Neural cell (in vitro differentiated cells): ENCODE results near the gene ABHD16B. TPM values are rescaled to one million over a fixed set of nuclear protein-coding genes. Genes with fewer than 3 reads are reported as not detected.

Source experiments
- H2AFZ ChIP-seq: fragments of 200-600, 300-800 bp; sonication (generic), shearing (Covaris generic); 2 replicates; pipeline ENCODE4 v1.6.0; 2014; ENCODE audit warnings: low read depth, mild to moderate bottlenecking, antibody characterized with exemption, low read length, moderate library complexity
- H3F3A ChIP-seq: fragments of 200-600 bp; shearing (Covaris generic); 2 replicates; pipeline ENCODE4 v1.6.1; 2016; ENCODE audit warnings: mild to moderate bottlenecking, moderate library complexity, mixed read lengths, antibody characterized with exemption, low read length; ENCODE audit not compliant: insufficient read depth, poor library complexity, severe bottlenecking
- H3K27ac ChIP-seq: fragments of 200-600, 300-800 bp; sonication (generic), shearing (Covaris generic); 2 replicates; pipeline ENCODE4 v1.5.1; 2014; ENCODE audit warnings: mild to moderate bottlenecking, low read length, moderate library complexity
- H3K27me3 ChIP-seq: fragments of 300-800, 200-600 bp; sonication (generic), shearing (Covaris generic); 2 replicates; pipeline ENCODE4 v1.6.0; 2014; ENCODE audit warnings: mild to moderate bottlenecking, low read depth, low read length, moderate library complexity; ENCODE audit not compliant: insufficient read depth
- H3K36me3 ChIP-seq: fragments of 300-800, 200-600 bp; sonication (generic), shearing (Covaris generic); 2 replicates; pipeline ENCODE4 v1.5.1; 2014; ENCODE audit warnings: mild to moderate bottlenecking, antibody characterized with exemption, low read length, moderate library complexity; ENCODE audit not compliant: insufficient read depth
- H3K4me2 ChIP-seq: fragments of 300-800, 200-600 bp; sonication (generic), shearing (Covaris generic); 2 replicates; pipeline ENCODE4 v1.6.0; 2014; ENCODE audit warnings: mild to moderate bottlenecking, low read length
- H3K4me3 ChIP-seq: fragments of 300-800, 200-600 bp; sonication (generic), shearing (Covaris generic); 2 replicates; pipeline ENCODE4 v1.5.1; 2014; ENCODE audit warnings: mild to moderate bottlenecking, low read length, moderate library complexity
- H3K79me2 ChIP-seq: fragments of 200-600 bp; shearing (Covaris generic); replicated peaks from 2 replicates; pipeline ENCODE4 v1.6.0; 2014; ENCODE audit warnings: mild to moderate bottlenecking, low read length, moderate library complexity; ENCODE audit not compliant: insufficient read depth
- H3K9ac ChIP-seq: fragments of 300-800, 200-600 bp; sonication (generic), shearing (Covaris generic); 2 replicates; pipeline ENCODE4 v1.6.1; 2016; ENCODE audit warnings: mild to moderate bottlenecking, low read length, mixed read lengths
- H3K9me2 ChIP-seq: fragments of 200-600 bp; shearing (Covaris generic); 2 replicates; pipeline ENCODE4 v1.6.1; 2016; ENCODE audit warnings: mild to moderate bottlenecking, low read length, mixed read lengths; ENCODE audit not compliant: insufficient read depth
- H3K9me3 ChIP-seq: fragments of 200-600, 300-800 bp; sonication (generic), shearing (Covaris generic); 2 replicates; pipeline ENCODE4 v1.6.1; 2016; ENCODE audit warnings: mild to moderate bottlenecking, mixed run types, low read length, moderate library complexity, mixed read lengths
- H4K20me1 ChIP-seq: fragments of 200-600 bp; shearing (Covaris generic); 2 replicates; pipeline ENCODE4 v1.6.1; 2016; ENCODE audit warnings: mild to moderate bottlenecking, mixed run types; ENCODE audit not compliant: insufficient read depth
- CTCF ChIP-seq: fragments of 450-650 bp; IDR thresholded peaks from 2 replicates; pipeline ENCODE4 v1.5.1; 2014; ENCODE audit warnings: antibody characterized with exemption, mild to moderate bottlenecking, moderate library complexity; ENCODE audit not compliant: poor library complexity, severe bottlenecking
- EP300 ChIP-seq: fragments of 450-650 bp; conservative IDR thresholded peaks from 2 replicates; pipeline ENCODE4 v1.6.1; 2014; ENCODE audit warnings: antibody characterized with exemption, mild to moderate bottlenecking, moderate library complexity; ENCODE audit not compliant: poor library complexity, severe bottlenecking
- EZH2 ChIP-seq: fragments of 200-600, 300-800 bp; shearing (Covaris generic), sonication (generic); IDR thresholded peaks from 2 replicates; pipeline ENCODE4 v1.6.1; 2014; ENCODE audit warnings: antibody characterized with exemption, low read length, borderline replicate concordance, mild to moderate bottlenecking; ENCODE audit not compliant: insufficient read depth, poor library complexity, severe bottlenecking
- MXI1 ChIP-seq: fragments of 450-650 bp; conservative IDR thresholded peaks from 2 replicates; pipeline ENCODE4 v1.6.1; 2014; ENCODE audit warnings: antibody characterized with exemption, mild to moderate bottlenecking; ENCODE audit not compliant: poor library complexity, severe bottlenecking
- POLR2AphosphoS5 ChIP-seq: IDR thresholded peaks from 2 replicates; pipeline ENCODE4 v1.6.1; 2012
- RAD21 ChIP-seq: fragments of 450-650 bp; conservative IDR thresholded peaks from 2 replicates; pipeline ENCODE4 v1.6.1; 2014; ENCODE audit warnings: antibody characterized with exemption, mild to moderate bottlenecking, moderate library complexity
- SMC3 ChIP-seq: fragments of 450-650 bp; conservative IDR thresholded peaks from 2 replicates; pipeline ENCODE4 v1.6.1; 2014; ENCODE audit warnings: antibody characterized with exemption, mild to moderate bottlenecking, moderate library complexity; ENCODE audit not compliant: poor library complexity
- TAF1 ChIP-seq: IDR thresholded peaks from 2 replicates; pipeline ENCODE4 v1.6.1; 2012; ENCODE audit warnings: low read depth
- polyA plus RNA-seq: library from polyadenylated mRNA; depleted of rRNA; stranded (reverse); fragments of >200 nt; gene quantifications from 2 replicates; pipeline ENCODE4 v1.2.3, GENCODE V29; 2014
- TF ChIP-seq, protein P1 (sequence below): IDR thresholded peaks from 2 replicates; pipeline ENCODE4 v1.6.1; 2012; ENCODE audit warnings: borderline replicate concordance

The ABHD16B gene
- polyA plus RNA-seq, 1 donor from 2014 or later: not detected

DNA sequence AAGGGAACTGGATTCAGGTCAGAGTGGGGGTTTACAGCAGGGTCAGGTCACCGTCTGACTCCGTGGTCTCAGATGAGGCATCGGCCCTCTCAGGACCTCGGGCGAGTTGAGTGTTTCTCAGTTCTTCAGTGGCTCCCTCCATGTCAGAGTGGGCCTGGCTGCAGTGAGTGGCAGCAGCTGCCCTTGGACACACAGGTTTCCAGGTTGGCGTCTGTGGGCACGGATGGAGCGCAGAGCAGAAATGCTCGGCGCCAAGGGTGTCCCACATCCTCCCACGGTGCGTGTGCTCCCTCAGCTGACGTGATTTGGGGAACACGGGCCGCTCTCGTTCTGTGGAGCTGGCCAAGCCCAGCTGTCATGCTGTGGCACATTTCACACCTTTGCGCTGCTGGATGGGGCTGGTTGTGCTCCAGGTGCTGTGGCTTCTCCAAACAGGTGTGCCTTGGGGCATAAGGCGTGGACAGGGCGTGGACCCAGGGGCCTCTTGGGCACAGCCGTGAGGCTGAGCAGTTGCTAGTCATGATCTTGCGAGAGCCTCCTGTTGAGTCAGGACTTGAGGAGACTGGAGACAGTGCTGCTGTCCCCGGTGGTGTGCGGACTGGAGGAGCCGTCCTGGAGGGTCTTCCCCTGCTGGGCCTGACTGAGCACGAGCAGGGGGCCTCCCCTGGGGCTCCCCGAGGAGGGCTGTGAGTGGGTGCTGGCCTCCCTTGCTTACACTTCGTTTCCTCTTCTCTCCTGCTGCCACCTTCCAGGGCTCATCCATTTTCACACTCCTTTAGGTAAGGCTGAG is 24.2 kb downstream of the ABHD16B start:
- Histone ChIP-seq H3K9ac (no peak overlapping the region), H3K79me2 (no peaks in the 10 kb centered on the region), H3K27me3 (no peaks in the 10 kb centered on the region), H3F3A (no peaks in the 10 kb centered on the region), H3K4me3 (no peak overlapping the region), H3K27ac (no peak overlapping the region), H3K9me2 (no peaks in the 10 kb centered on the region), H3K4me2 (no peak overlapping the region), H2AFZ (no peak overlapping the region), H3K9me3 (no peaks in the 10 kb centered on the region), H4K20me1 (no peaks in the 10 kb centered on the region), H3K36me3 (no peaks in the 10 kb centered on the region)
- TF ChIP-seq, protein P1, sequence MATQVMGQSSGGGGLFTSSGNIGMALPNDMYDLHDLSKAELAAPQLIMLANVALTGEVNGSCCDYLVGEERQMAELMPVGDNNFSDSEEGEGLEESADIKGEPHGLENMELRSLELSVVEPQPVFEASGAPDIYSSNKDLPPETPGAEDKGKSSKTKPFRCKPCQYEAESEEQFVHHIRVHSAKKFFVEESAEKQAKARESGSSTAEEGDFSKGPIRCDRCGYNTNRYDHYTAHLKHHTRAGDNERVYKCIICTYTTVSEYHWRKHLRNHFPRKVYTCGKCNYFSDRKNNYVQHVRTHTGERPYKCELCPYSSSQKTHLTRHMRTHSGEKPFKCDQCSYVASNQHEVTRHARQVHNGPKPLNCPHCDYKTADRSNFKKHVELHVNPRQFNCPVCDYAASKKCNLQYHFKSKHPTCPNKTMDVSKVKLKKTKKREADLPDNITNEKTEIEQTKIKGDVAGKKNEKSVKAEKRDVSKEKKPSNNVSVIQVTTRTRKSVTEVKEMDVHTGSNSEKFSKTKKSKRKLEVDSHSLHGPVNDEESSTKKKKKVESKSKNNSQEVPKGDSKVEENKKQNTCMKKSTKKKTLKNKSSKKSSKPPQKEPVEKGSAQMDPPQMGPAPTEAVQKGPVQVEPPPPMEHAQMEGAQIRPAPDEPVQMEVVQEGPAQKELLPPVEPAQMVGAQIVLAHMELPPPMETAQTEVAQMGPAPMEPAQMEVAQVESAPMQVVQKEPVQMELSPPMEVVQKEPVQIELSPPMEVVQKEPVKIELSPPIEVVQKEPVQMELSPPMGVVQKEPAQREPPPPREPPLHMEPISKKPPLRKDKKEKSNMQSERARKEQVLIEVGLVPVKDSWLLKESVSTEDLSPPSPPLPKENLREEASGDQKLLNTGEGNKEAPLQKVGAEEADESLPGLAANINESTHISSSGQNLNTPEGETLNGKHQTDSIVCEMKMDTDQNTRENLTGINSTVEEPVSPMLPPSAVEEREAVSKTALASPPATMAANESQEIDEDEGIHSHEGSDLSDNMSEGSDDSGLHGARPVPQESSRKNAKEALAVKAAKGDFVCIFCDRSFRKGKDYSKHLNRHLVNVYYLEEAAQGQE: no peak
- TF ChIP-seq EZH2 (no peak), CTCF (no peak), TAF1 (no peak), EP300 (no peak), RAD21 (no peak), MXI1 (no peak)

GRCh38 chr20:63886054-63886419 is 24.7 kb downstream of the ABHD16B start:
- Histone ChIP-seq H2AFZ (no peak overlapping the region), H3K9me2 (no peaks in the 10 kb centered on the region), H4K20me1 (no peaks in the 10 kb centered on the region), H3K79me2 (no peaks in the 10 kb centered on the region), H3K36me3 (no peaks in the 10 kb centered on the region), H3K9me3 (no peaks in the 10 kb centered on the region), H3K9ac (no peak overlapping the region), H3F3A (no peaks in the 10 kb centered on the region), H3K4me2 (no peak overlapping the region), H3K4me3 (no peak overlapping the region), H3K27ac (no peak overlapping the region), H3K27me3 (no peaks in the 10 kb centered on the region)
- no peak for TF ChIP-seq RAD21
- TF ChIP-seq TAF1: no peak
- TF ChIP-seq SMC3: no peak
- TF ChIP-seq CTCF: no peak
- TF ChIP-seq MXI1: no peak
- no peak for TF ChIP-seq EZH2
- no peak for TF ChIP-seq EP300
- TF ChIP-seq, protein P1: no peak
- no peak for TF ChIP-seq POLR2AphosphoS5
